ENCODE results near the gene PCYT1B.

GRCh38 chrX:24693453-24694202 lies 46.5 kb upstream of the PCYT1B start, which contains the start of gene POLA1:
- TF ChIP-seq ARNT (IDR thresholded peaks at IDR 0.05) (no peak), SP1 (IDR thresholded peaks at IDR 0.05) (no peak), FOXA1 (IDR thresholded peaks at IDR 0.05) (no peak), FOXM1 (IDR thresholded peaks at IDR 0.05; ENCODE audit: borderline replicate concordance) (no peak), ZNF384 (IDR thresholded peaks at IDR 0.05) (no peak), FOXK2 (IDR thresholded peaks at IDR 0.05) (no peak), NFRKB (IDR thresholded peaks at IDR 0.05) (no peak), BHLHE40 (IDR thresholded peaks at IDR 0.05; ENCODE audit: borderline replicate concordance) (no peak), TARDBP (IDR thresholded peaks at IDR 0.05) (no peak), PKNOX1 (IDR thresholded peaks at IDR 0.05) (0 out of 2 replicates have a peak, but pooled peaks have one; percentile 20)

All from HEK293T (cell line).